Measurements from ENCODE around the gene CES3.
"Not testable (repeated sequence)": the region's sequence is repeated elsewhere in the genome, so short reads cannot be mapped to it uniquely, and the experiment has no call there.

CES3 gene

GRCh38 chr16:66947302-66948065 is 13.6 kb upstream of the CES3 start:
- DNase-seq, result peak; percentile 87

- peak; percentile 20 for DNase-seq
These were observed 12.8 kb upstream of the CES3 start for GRCh38 chr16:66948134-66948836.

- DNase-seq, result peak; percentile 20
These were observed 12.2 kb upstream of the CES3 start for GRCh38 chr16:66948837-66949225.

- DNase-seq, result no peak
These were observed 11.6 kb upstream of the CES3 start for GRCh38 chr16:66949472-66949871.

GRCh38 chr16:66950437-66950836 is 10.6 kb upstream of the CES3 start:
- no peak for DNase-seq

- DNase-seq, result no peak
These were observed 9.9 kb upstream of the CES3 start for GRCh38 chr16:66950971-66951790.

- DNase-seq, result peak; percentile 10
These were observed 8.5 kb upstream of the CES3 start for GRCh38 chr16:66952430-66953110.

- no peak for DNase-seq
These were observed 7.5 kb upstream of the CES3 start for GRCh38 chr16:66953462-66954096.

GRCh38 chr16:66954097-66954659 is 6.9 kb upstream of the CES3 start:
- DNase-seq, result peak; percentile 83

- not testable (repeated sequence) for DNase-seq
These were observed 5.5 kb upstream of the CES3 start for GRCh38 chr16:66955363-66956153.

GRCh38 chr16:66956154-66956457 is 5.0 kb upstream of the CES3 start:
- not testable (repeated sequence) for DNase-seq

- peak; percentile 11 for DNase-seq
These were observed 2.0 kb upstream of the CES3 start for GRCh38 chr16:66958857-66959703.

- peak; percentile 19 for DNase-seq
These were observed 1.3 kb upstream of the CES3 start for GRCh38 chr16:66959704-66960161.

GRCh38 chr16:66960270-66960669 is 796 bp upstream of the CES3 start:
- DNase-seq, result no peak

GRCh38 chr16:66961914-66962313 is 848 bp downstream of the CES3 start:
- DNase-seq, result no peak

GRCh38 chr16:66964049-66964448 is 3.0 kb downstream of the CES3 start:
- DNase-seq, result no peak

GRCh38 chr16:66968847-66969246 is 7.8 kb downstream of the CES3 start:
- no peak for DNase-seq

- no peak for DNase-seq
These were observed 10.0 kb downstream of the CES3 start for GRCh38 chr16:66970775-66971720.

GRCh38 chr16:66972983-66973382 is 11.9 kb downstream of the CES3 start:
- DNase-seq, result no peak
